Stimulated activated naive CD8-positive, alpha-beta T cell treated with anti-CD3 and anti-CD28 coated beads, Interleukin-15, Interleukin-2, amounts not matched to agents 100 U/mL and 50 U/mL, for 24 hours (primary cell): ENCODE measurements around the gene RIOK2.

Experiments
- ATAC-seq: fragments of 150-1000 bp; cut with Tn5 transposase; one replicate; pipeline ENCODE4 v1.10.0; 2021
- DNase-seq: peaks from one replicate; pipeline ENCODE4 v3.0.0; 2021

The RIOK2 gene

DNA sequence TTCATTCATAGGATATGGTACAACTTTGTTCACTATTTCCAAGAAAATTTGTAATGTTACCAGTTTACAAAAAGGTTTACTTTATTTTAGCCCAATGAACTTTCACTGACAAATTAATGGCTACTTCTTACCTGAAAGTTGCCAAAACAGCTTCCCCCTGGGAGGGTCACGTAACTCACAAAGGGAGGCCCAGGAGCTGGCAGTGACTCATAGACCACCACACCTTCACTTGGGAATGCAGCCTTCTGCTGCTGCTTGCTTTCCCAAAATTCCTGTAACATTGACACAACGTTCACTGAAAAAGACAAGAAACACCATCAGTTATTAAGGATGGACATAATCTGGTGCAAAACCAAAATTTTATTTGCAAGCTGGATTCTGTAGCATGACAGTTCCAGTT lies 58.7 kb downstream of the RIOK2 start:
- ATAC-seq (no peak), DNase-seq (no peak)

DNA sequence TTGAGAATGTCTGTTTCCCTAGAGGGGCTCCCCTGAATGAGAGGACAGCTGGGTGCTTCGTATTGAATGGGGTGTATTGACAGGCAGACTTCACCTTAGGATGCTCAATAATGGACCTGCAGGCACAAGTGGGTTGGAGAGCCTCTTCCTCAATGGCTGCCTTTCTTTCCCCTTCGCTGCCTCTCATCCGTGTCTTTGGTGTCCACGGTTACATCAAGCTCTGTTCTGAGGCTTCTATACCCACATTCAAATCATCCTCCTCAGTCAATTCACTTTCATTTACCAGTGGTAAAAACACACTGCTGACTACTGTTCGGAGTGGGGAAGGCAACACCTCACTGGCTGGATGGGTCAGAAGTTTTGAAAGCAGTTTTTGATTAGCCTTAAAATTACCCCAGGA lies 61.2 kb downstream of the RIOK2 start:
- no peak for ATAC-seq
- no peak for DNase-seq

DNA sequence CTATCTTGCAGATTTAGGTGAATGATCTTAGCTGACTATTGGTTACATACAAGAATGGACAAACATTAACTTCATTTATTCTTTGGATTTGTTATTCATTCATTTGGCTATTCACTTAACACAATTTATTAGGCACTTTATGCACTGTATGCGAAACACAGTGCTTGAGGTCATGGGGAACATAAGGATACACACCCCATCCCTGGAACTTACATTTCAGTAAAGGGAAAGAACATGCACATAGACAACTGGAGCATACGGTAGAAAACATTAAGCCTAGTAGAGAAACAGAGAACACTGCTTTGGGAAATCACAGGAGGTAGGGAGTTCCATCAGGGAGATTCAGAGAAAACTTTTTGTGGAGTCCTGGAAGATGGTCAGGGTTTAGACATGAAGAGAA lies 62.9 kb downstream of the RIOK2 start:
- ATAC-seq (no peak), DNase-seq (no peak)

DNA sequence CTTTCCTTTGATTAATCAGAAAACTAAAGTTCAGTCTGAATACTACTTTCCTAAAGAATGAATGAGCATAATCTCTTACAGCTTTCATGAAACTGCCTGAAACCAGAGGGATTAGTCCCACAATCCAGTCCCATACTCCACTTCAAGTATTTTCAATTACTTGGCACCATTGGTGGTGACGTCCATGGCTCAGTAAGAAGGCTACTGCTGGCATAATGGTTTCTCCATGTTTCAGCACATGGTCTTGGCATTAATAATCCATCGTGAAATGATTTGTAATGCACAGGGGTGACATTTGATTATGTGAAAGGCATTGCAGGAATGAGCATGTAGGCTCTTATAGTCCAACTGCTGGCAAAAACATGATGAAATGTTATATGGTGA lies 64.0 kb downstream of the RIOK2 start:
- DNase-seq: no peak
- no peak for ATAC-seq

DNA sequence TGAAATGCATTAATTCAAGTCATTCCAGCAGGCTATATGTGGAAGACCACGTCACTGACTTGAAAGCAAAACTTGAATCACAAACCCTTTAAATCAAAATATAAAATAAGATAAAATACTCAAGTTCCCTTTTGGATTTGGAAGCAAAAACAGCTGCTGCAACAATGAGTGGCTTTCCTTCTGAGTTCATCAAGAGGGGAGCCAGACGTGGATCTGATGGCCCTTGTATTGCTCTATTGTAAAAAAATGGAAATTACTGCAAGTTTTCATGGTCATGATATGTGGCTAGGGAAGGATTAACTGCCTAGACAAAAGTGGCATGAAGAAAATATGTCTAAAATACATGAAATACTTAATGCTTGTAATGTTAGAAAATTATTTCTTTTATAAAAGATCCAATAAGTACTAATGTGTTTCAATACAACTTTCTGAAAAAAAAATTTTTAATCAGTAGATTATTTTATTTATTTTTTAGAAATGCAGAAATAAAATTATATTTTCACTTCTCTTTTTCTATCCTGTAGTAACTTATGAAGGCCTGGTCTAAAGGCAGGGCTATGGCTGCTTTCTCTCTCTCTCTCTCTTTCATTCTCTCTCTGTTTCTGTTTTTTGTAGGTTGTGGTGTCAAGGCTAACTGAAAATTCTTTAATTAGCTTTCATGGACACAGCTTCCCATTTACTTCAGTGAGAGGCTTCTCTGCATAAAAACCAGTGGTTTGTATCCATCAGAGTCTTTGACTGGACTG lies 64.6 kb downstream of the RIOK2 start:
- ATAC-seq (no peak), DNase-seq (no peak)

DNA sequence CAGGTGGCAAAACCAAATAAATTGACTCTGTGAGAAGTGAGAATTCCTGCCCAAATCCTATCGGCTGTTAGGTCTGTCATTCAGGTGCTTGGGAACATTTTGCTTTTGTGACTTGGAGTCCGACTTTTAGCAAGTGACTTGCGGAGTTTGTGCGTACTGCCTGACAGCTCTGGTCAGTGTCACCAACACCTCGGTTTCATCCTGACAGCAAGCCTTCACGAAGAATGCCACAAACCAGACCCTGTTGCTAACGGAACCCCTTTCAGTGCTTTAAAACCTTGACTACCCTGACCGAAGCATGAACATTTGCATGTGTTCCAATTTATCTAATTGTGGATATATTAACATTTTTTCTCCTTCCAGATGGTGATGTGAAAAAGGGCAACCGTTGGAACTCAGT lies 67.1 kb downstream of the RIOK2 start:
- ATAC-seq (no peak), DNase-seq (no peak)

DNA sequence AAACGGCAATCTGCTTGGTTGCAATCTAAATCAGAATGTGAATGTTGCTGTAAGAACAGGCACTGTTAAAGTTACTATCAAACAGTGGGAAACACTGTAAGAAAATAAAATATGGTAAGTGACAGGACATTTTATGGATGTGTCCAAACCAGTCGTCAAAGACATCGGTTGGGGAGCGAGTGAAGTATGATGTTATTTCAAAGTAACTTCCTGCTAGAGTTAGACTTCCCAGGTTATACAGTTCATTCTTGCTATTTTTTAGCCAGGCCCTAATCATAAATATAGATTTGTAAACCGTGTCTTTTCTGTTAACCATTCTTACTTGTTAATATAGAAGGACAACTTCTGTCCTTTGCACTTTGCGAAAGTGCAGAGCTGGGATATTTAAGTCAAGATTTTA lies 70.8 kb downstream of the RIOK2 start:
- DNase-seq: no peak

DNA sequence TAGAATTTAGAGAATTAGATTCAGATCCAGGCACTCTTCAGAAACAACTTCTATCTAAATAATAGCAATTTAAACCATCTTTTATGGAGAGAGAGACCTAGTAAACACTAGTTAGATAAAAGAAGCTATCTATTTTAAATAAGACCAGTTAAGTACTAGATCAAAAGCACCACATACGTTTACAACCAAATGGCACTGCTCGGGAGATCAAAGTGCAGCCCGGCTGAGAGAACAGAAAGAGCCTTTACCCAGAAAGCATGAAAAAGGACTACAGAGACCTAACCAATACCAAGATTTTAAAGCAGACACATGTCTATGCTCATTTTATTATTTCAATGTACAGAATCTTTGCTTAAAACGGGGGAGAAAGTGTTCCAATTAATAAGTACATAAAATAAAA lies 71.4 kb downstream of the RIOK2 start:
- ATAC-seq: no peak
- DNase-seq: no peak

More for the DNA sequence above, 70.8 kb downstream of the RIOK2 start:
- no peak for ATAC-seq

DNA sequence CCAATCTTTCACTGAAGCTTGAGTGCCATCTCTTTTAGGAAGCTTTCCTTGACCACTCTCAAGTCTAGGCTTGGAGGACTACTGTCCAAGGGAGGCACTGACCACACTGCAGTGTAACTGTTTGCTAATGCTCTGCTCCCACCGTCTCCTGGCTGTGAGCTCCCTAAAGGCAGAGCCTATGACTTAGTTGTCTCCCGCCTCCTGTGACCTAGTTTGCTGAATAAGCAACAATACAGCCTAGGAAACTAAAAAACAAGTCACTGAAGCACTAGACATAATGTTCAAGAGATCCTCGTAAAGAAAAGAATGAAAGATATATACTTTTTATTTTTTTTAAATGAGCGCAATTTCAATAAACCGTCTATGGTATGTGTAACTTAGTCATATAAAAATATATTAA lies 72.0 kb downstream of the RIOK2 start:
- ATAC-seq (no peak), DNase-seq (no peak)
